GM12875 (cell line): ENCODE data around the gene NTHL1.

Experiments used
- H3K4me3 ChIP-seq: one replicate; pipeline ENCODE4 v1.5.1; 2011; ENCODE audit warnings: low read depth, low read length, control low read depth
- TF ChIP-seq, protein P1 (sequence below): IDR thresholded peaks from 2 replicates; pipeline ENCODE4 v1.5.1; 2011; ENCODE audit warnings: low read depth, mild to moderate bottlenecking, control low read depth, inconsistent platforms, low read length, moderate library complexity, borderline replicate concordance; ENCODE audit not compliant: insufficient read depth

The NTHL1 gene

DNA sequence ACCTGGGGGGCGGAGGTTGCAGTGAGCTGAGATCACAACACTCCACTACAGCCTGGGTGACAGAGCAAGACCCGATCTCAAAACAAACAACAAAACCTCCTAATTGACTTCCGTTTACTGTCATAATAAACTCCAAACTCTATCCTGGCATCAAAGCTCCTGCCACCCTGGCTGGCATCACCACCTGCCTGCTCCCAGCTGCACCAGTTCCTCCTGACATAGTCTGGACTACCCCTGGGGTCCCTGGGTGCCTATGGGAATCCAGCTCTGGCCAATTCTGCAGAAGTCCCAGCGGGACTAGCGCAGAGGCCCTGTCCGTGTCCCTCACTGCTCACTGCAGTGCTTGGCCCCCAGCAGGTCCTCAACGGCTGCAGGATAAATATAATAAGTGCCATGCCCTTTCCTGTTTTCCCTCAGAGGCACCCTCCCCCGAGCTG lies 723 bp downstream of the NTHL1 start:
- TF ChIP-seq, protein P1, sequence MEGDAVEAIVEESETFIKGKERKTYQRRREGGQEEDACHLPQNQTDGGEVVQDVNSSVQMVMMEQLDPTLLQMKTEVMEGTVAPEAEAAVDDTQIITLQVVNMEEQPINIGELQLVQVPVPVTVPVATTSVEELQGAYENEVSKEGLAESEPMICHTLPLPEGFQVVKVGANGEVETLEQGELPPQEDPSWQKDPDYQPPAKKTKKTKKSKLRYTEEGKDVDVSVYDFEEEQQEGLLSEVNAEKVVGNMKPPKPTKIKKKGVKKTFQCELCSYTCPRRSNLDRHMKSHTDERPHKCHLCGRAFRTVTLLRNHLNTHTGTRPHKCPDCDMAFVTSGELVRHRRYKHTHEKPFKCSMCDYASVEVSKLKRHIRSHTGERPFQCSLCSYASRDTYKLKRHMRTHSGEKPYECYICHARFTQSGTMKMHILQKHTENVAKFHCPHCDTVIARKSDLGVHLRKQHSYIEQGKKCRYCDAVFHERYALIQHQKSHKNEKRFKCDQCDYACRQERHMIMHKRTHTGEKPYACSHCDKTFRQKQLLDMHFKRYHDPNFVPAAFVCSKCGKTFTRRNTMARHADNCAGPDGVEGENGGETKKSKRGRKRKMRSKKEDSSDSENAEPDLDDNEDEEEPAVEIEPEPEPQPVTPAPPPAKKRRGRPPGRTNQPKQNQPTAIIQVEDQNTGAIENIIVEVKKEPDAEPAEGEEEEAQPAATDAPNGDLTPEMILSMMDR, result no peak
- peak overlapping the region; percentile 87 for H3K4me3 ChIP-seq

DNA sequence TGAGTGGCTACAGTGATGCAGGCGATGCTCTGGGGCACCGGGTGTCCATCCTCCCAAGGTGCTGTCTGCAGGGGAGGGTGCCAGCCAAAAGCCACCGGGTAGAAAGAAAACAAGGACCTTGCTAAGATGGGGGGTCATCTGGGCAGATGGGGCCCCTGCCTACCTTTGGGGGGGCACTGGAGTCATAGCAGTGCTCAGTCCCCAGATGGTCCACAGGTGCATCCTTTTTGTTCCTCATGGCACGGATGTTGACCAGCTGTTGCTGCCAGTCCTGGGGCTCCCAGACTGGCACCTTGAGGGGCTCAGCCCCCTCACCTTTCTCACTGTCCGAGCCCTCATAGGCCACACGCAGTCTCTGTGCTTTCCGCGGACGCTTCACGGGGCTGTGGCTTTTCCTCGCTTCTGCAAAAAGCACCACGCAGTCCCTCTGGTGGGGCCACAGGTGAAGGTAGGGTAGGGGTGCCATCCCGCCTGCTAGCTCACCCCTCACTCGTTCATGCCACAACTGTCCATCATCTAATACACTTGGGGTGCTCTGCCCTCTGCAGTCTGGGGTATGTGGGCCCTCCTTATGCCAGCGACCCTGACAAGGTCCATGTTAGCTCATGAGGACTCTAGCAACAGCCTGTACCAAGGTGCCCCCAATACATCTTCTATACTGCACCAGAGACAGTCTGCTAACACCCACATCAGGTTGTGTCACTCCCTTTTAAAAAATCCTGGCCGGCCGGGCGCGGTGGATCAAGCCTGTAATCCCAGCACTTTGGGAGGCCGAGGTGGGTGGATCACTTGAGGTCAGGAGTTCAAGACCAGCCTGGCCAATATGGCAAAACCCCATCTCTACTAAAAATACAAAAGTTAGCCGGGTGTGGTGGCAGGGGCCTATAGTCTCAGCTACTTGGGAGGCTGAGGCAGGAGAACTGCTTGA lies 1.4 kb downstream of the NTHL1 start:
- H3K4me3 ChIP-seq, result no peak overlapping the region
- TF ChIP-seq, protein P1, result no peak

DNA sequence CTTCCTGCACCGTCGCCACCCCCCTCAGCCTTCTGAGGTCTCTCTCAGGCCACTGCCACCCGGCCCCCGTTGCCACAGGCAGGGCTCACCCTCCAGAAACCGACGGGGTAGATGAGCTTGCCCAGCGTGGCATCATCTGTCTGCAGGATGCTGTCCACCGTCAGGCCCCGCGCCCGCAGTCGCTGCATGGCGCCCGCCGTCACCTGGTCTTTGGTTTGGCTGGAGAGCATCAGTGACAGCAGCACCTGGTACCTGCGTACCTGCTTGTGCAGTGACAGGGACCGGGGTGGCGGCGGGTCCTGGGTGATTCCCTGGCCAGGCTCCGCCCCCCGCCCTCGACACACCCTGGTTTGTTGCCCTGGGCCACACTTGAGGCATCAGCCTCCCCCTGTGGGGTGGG lies 3.1 kb downstream of the NTHL1 start:
- H3K4me3 ChIP-seq, result no peak overlapping the region
- TF ChIP-seq, protein P1, result no peak

DNA sequence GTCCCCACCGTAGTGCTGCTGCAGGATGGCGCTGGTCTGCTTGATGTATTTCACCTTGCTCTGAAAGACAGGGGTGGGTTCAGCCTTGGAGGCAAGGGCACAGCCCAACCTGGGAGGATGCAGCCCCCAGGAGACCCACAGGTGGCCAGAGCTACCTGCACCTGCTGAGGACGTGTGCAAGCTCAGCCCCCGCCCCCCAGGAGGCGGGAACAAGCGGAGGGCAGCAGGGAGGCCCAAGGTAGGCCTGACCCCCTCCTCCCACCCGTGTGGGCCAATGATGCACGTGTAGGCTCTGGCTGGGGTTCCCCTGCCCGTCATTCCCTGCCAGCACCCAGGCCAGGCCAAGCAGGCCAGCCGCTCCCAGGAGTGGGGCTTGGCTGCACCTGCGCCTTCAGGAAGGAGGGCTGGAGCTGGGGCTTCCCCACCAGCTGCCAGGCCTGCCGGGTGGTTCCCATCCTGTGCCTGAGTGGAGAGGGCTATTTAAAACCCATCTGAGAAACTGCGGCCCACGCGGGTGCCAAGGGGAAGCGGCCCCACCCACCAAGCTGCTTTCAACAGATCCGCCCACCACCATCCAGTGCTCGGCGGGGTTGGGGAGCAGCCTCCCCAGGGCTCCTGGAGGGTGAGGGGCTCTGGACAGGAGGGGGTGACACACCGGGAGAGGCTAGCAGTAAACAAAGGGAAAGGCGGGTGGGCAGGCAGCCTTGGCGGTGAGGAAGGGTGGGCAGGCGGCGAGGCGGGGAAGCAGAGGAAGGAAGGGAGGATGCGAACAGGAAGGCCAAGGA lies 3.8 kb downstream of the NTHL1 start:
- TF ChIP-seq, protein P1, result no peak
- H3K4me3 ChIP-seq, result no peak overlapping the region

DNA sequence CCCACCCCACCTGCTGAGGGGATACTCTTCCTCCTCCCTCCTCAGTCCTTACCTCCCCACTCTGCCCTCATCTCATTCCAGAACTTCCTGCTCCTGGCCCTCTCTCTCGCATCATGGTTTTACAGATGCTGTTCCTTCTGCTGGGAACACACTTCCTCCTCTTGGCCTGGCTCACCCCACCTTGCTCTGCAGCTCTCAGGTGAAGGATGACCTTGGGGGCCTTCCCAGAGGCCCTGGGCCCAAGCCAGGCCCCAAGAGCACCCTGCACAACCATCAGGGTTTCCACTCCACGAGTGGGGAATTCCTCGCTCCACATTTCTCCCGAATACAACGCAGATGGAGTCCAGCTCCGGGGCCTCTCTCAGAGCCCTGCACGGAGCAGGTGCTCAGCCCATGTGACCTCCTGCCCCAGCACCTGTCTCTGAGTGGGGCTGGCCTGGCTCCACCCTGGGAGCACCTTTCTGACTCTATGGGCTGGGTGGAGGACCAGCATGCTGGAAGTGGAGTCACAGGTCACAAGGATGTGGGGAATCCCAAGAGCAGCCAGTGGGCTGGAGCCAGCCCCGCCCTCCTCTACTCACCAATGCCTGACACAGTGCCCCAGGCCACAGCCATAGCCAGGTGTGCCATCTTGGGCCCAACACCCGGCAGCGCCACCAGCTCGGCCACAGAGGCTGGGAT lies 4.5 kb downstream of the NTHL1 start:
- no peak overlapping the region for H3K4me3 ChIP-seq
- TF ChIP-seq, protein P1, result no peak

DNA sequence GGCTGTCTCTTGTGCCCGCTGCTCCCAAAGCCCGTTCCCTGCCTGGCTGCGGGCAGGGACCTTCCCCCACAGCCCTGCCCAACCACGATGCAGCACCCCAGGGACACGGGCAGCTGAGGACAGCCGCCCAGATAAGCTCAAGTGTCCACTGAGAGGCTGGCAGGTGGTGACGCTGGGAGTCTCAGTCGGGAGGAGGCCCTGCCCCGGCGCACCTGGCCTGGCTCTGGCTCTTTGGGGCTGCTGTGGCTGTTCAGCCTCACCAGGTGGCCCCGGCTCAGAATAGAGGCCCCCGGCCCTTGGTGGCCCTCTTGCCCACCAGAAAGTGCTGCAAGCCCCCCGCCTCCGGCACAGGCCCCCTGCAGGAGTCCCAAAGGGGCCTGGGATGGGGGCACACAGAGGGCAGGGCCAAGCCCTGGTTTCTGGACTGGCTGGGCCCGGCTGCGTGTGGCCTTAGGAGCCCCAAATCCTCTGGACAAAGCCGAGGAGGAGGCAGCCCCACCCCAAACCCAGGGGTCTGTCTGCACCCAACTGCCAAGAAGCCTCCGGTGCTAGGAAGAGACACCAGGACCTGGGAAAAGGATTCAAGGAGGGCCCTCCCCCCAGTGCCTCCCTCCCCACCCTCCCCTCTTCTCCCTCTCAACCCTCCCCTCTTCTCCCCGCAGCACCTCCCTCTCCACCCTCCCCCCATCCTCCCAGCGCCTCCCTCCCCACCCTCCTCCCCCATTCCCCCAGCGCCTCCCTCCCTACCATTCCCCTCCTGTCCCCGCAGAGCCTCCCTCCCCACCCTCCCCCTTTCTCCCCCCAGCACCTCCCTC lies 5.3 kb downstream of the NTHL1 start:
- H3K4me3 ChIP-seq, result no peak overlapping the region
- TF ChIP-seq, protein P1, result no peak
